HepG2 (cell line): Measurements from ENCODE around the gene ARFGAP2. TPM values are rescaled to one million over a fixed set of nuclear protein-coding genes. Genes with fewer than 3 reads are reported as not detected.

Experiments used
- GATA4 ChIP-seq: sonication (generic); IDR thresholded peaks from 2 replicates; pipeline ENCODE4 v1.6.1; 2016; ENCODE audit warnings: antibody characterized with exemption, low read depth, borderline replicate concordance
- HOXA7 ChIP-seq: sonication (generic); formaldehyde crosslinking; IDR thresholded peaks from 2 replicates; pipeline ENCODE4 v1.8.1; 2022; ENCODE audit warnings: mild to moderate bottlenecking, missing genetic modification reagents, moderate library complexity
- MEF2D ChIP-seq: sonication (generic); formaldehyde crosslinking; IDR thresholded peaks from 2 replicates; pipeline ENCODE4 v1.5.1; 2020; ENCODE audit warnings: mild to moderate bottlenecking, missing genetic modification reagents
- MYC ChIP-seq: sonication (generic); formaldehyde crosslinking; IDR thresholded peaks from 2 replicates; pipeline ENCODE4 v1.9.0; 2021; ENCODE audit warnings: missing genetic modification reagents, borderline replicate concordance
- NAIF1 ChIP-seq: sonication (generic); formaldehyde crosslinking; IDR thresholded peaks from 2 replicates; pipeline ENCODE4 v1.5.0; 2020; ENCODE audit warnings: mild to moderate bottlenecking, missing genetic modification reagents, borderline replicate concordance
- PHB2 ChIP-seq: fragments of 450-650 bp; IDR thresholded peaks from 2 replicates; pipeline ENCODE4 v1.6.1; 2018; ENCODE audit not compliant: partially characterized antibody
- SMC3 ChIP-seq: IDR thresholded peaks from 2 replicates; pipeline ENCODE4 v1.6.1; 2011; ENCODE audit warnings: low read length, improper control_type of control experiment
- THYN1 ChIP-seq: sonication (generic); formaldehyde crosslinking; IDR thresholded peaks from 2 replicates; pipeline ENCODE4 v1.8.1; 2023; ENCODE audit warnings: low read depth, mild to moderate bottlenecking, moderate library complexity, missing genetic modification reagents, borderline replicate concordance
- WIZ ChIP-seq: sonication (generic); formaldehyde crosslinking; IDR thresholded peaks from 2 replicates; pipeline ENCODE4 v1.5.1; 2020; ENCODE audit warnings: mild to moderate bottlenecking, missing genetic modification reagents
- ZNF253 ChIP-seq: sonication (generic); formaldehyde crosslinking; IDR thresholded peaks from 2 replicates; pipeline ENCODE4 v1.8.0; 2022; ENCODE audit warnings: mild to moderate bottlenecking, missing genetic modification reagents, borderline replicate concordance
- ZNF335 ChIP-seq: sonication (generic); formaldehyde crosslinking; IDR thresholded peaks from 2 replicates; pipeline ENCODE4 v1.4.0; 2020; ENCODE audit warnings: missing genetic modification reagents
- ZNF552 ChIP-seq: sonication (generic); formaldehyde crosslinking; IDR thresholded peaks from 2 replicates; pipeline ENCODE4 v1.9.0; 2022; ENCODE audit warnings: missing genetic modification reagents, mild to moderate bottlenecking, borderline replicate concordance
- ZNF761 ChIP-seq: sonication (generic); formaldehyde crosslinking; conservative IDR thresholded peaks from 2 replicates; pipeline ENCODE4 v1.4.0; 2020; ENCODE audit warnings: mild to moderate bottlenecking, missing genetic modification reagents
- ZNF879 ChIP-seq: sonication (generic); formaldehyde crosslinking; IDR thresholded peaks from 2 replicates; pipeline ENCODE4 v1.8.1; 2023; ENCODE audit warnings: missing genetic modification reagents
- ZSCAN21 ChIP-seq: sonication (generic); formaldehyde crosslinking; IDR thresholded peaks from 2 replicates; pipeline ENCODE4 v1.8.0; 2022; ENCODE audit warnings: mild to moderate bottlenecking, missing genetic modification reagents, moderate library complexity, borderline replicate concordance
- polyA plus RNA-seq, 8 experiments: library from polyadenylated mRNA; depleted of rRNA in 3 of 8; stranded (reverse) in 7 of 8; unstranded in 1 of 8; fragments of >200 nt; fragmentation: Illumina TruSeq in 4 of 8; extraction: Trizol in 4 of 8; gene quantifications; 2 replicates each; pipeline versions ENCODE4 v1.2.1 to v1.2.3, GENCODE V29; 2011 to 2016; ENCODE audit warnings: low read depth in 4 of 8, missing spikeins in 1 of 8, mixed read lengths in 1 of 8; ENCODE audit not compliant: insufficient read depth in 1 of 8
- total RNA-seq, 5 experiments: library from RNA; depleted of rRNA; stranded (reverse); fragments of >200 nt; fragmentation: Illumina TruSeq; extraction: Trizol; gene quantifications; 2 replicates each; pipeline ENCODE4 v1.2.3, GENCODE V29; 2016; ENCODE audit warnings: low read depth in 1 of 5
- TF ChIP-seq, protein P1 (sequence below): sonication (generic); formaldehyde crosslinking; IDR thresholded peaks from 2 replicates; pipeline ENCODE4 v1.5.1; 2020; ENCODE audit warnings: missing genetic modification reagents, mild to moderate bottlenecking, borderline replicate concordance
- TF ChIP-seq, protein P2 (sequence below): IDR thresholded peaks from 2 replicates; pipeline ENCODE4 v1.6.1; 2016
- TF ChIP-seq, protein P3 (sequence below): sonication (generic); formaldehyde crosslinking; IDR thresholded peaks from 2 replicates; pipeline ENCODE4 v1.4.0; 2020; ENCODE audit warnings: mild to moderate bottlenecking, missing genetic modification reagents
- TF ChIP-seq, protein P4 (sequence below): sonication (generic); formaldehyde crosslinking; IDR thresholded peaks from 2 replicates; pipeline ENCODE4 v1.8.0; 2023; ENCODE audit warnings: mild to moderate bottlenecking, missing genetic modification reagents

ARFGAP2 gene
- total and polyA plus RNA-seq, 2 of the 13 experiments (the other 11 are each of a cell fraction or from before 2014, with no cell fraction given), result 32.3 to 75.3 TPM

DNA sequence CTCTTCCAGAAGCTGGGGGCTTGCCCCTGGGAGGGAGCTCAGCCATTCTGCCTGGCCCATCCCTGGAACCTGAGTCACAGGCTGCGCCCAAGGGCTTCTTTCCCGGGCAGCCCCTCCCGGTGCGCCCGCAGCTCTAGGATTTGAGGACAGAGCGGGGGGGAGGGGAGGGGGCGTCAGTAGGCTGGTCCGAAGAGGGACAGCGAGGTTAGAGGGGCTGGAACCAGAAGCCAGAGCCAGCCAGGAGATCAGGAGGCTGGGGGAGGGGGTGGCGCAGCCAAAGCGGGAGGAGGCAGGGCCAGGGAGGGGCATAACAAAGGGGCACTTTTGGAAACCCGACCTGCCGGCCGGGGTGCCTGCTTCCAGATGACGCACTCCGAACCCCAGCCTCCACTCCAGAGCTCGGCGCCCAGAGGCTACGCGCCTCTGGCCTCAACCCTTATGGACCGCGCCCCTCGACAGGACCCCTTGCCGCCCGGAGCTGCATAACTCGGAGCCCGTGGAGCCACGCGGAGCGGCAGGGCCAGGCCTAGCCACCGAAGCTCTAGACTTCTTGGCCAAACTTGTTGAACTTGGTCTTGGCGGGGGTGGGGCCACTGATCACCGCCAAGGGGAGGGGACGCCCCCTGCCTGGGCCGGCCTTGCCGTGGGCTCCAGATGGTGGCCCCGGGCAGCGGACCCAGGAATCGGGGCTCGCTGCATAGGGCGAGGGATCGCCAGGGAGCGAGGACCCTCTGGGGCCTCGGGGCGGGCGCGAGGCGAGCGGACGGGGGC is 8.8 kb upstream of the ARFGAP2 start (continued):
- TF ChIP-seq, protein P1, sequence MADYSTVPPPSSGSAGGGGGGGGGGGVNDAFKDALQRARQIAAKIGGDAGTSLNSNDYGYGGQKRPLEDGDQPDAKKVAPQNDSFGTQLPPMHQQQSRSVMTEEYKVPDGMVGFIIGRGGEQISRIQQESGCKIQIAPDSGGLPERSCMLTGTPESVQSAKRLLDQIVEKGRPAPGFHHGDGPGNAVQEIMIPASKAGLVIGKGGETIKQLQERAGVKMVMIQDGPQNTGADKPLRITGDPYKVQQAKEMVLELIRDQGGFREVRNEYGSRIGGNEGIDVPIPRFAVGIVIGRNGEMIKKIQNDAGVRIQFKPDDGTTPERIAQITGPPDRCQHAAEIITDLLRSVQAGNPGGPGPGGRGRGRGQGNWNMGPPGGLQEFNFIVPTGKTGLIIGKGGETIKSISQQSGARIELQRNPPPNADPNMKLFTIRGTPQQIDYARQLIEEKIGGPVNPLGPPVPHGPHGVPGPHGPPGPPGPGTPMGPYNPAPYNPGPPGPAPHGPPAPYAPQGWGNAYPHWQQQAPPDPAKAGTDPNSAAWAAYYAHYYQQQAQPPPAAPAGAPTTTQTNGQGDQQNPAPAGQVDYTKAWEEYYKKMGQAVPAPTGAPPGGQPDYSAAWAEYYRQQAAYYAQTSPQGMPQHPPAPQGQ, result no peak
- TF ChIP-seq ZNF552 (CRISPR knock-in tag), result no peak; the same call in 1 of the 2 replicates
- TF ChIP-seq SMC3, result no peak
- no peak for TF ChIP-seq ZNF335 (CRISPR knock-in tag)
- TF ChIP-seq MEF2D (CRISPR knock-in tag), result peak; percentile 76; the same call in 1 of the 2 replicates
- TF ChIP-seq, protein P2, sequence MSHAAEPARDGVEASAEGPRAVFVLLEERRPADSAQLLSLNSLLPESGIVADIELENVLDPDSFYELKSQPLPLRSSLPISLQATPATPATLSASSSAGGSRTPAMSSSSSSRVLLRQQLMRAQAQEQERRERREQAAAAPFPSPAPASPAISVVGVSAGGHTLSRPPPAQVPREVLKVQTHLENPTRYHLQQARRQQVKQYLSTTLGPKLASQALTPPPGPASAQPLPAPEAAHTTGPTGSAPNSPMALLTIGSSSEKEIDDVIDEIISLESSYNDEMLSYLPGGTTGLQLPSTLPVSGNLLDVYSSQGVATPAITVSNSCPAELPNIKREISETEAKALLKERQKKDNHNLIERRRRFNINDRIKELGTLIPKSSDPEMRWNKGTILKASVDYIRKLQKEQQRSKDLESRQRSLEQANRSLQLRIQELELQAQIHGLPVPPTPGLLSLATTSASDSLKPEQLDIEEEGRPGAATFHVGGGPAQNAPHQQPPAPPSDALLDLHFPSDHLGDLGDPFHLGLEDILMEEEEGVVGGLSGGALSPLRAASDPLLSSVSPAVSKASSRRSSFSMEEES (CRISPR knock-in tag), result no peak
- no peak for TF ChIP-seq ZNF253 (CRISPR knock-in tag)
- no peak for TF ChIP-seq THYN1 (CRISPR knock-in tag)
- no peak for TF ChIP-seq ZNF879 (CRISPR knock-in tag)
- peak; percentile 5; the same call in 1 of the 2 replicates for TF ChIP-seq MYC (CRISPR knock-in tag)
- TF ChIP-seq WIZ (CRISPR knock-in tag), result no peak
- TF ChIP-seq, protein P3, sequence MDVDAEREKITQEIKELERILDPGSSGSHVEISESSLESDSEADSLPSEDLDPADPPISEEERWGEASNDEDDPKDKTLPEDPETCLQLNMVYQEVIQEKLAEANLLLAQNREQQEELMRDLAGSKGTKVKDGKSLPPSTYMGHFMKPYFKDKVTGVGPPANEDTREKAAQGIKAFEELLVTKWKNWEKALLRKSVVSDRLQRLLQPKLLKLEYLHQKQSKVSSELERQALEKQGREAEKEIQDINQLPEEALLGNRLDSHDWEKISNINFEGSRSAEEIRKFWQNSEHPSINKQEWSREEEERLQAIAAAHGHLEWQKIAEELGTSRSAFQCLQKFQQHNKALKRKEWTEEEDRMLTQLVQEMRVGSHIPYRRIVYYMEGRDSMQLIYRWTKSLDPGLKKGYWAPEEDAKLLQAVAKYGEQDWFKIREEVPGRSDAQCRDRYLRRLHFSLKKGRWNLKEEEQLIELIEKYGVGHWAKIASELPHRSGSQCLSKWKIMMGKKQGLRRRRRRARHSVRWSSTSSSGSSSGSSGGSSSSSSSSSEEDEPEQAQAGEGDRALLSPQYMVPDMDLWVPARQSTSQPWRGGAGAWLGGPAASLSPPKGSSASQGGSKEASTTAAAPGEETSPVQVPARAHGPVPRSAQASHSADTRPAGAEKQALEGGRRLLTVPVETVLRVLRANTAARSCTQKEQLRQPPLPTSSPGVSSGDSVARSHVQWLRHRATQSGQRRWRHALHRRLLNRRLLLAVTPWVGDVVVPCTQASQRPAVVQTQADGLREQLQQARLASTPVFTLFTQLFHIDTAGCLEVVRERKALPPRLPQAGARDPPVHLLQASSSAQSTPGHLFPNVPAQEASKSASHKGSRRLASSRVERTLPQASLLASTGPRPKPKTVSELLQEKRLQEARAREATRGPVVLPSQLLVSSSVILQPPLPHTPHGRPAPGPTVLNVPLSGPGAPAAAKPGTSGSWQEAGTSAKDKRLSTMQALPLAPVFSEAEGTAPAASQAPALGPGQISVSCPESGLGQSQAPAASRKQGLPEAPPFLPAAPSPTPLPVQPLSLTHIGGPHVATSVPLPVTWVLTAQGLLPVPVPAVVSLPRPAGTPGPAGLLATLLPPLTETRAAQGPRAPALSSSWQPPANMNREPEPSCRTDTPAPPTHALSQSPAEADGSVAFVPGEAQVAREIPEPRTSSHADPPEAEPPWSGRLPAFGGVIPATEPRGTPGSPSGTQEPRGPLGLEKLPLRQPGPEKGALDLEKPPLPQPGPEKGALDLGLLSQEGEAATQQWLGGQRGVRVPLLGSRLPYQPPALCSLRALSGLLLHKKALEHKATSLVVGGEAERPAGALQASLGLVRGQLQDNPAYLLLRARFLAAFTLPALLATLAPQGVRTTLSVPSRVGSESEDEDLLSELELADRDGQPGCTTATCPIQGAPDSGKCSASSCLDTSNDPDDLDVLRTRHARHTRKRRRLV, result no peak; the same call in 1 of the 2 replicates
- no peak for TF ChIP-seq PHB2
- no peak for TF ChIP-seq ZNF761
- 0 out of 2 replicates have a peak, but pooled peaks have one; percentile 18 for TF ChIP-seq GATA4
- TF ChIP-seq HOXA7 (CRISPR knock-in tag), result no peak
- no peak for TF ChIP-seq ZSCAN21 (CRISPR knock-in tag)
- TF ChIP-seq, protein P4, sequence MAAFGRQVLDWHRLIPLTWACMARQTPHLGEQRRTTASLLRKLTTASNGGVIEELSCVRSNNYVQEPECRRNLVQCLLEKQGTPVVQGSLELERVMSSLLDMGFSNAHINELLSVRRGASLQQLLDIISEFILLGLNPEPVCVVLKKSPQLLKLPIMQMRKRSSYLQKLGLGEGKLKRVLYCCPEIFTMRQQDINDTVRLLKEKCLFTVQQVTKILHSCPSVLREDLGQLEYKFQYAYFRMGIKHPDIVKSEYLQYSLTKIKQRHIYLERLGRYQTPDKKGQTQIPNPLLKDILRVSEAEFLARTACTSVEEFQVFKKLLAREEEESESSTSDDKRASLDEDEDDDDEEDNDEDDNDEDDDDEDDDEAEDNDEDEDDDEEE (CRISPR knock-in tag), result no peak
- TF ChIP-seq NAIF1 (CRISPR knock-in tag), result peak; percentile 66; the same call in 1 of the 2 replicates
